Measurements from ENCODE around the gene CTXND1. TPM values are rescaled to one million over a fixed set of nuclear protein-coding genes. Genes with fewer than 3 reads are reported as not detected.

The CTXND1 gene
- total RNA-seq, 1 experiment from 2014 or later, result not detected

GRCh38 chr15:80275961-80276360 lies 23.9 kb upstream of the CTXND1 start:
- no peak overlapping the region for H3K4ac ChIP-seq (ENCODE audit: low read depth, low read length)
- no peaks in the 10 kb centered on the region for H3K36me3 Mint-ChIP-seq (ENCODE audit: insufficient read depth in 1 of 3, low read depth in 3 of 3)

More at GRCh38 chr15:80275961-80276360, 23.9 kb upstream of the CTXND1 start:
- H3K56ac ChIP-seq (ENCODE audit: insufficient read length, low read depth, low read length), result no peak overlapping the region
- H2BK12ac ChIP-seq (ENCODE audit: insufficient read length, low read depth, low read length), result no peak overlapping the region
- no peak overlapping the region for H3K27ac ChIP-seq (ENCODE audit: insufficient read length, low read depth, low read length)
- H3K27me3 ChIP-seq (ENCODE audit: insufficient read depth, low read length), result no peaks in the 10 kb centered on the region
- no peaks in the 10 kb centered on the region for H3K4me1 ChIP-seq (ENCODE audit: insufficient read depth, low read length)
- no peak overlapping the region for H2BK15ac ChIP-seq (ENCODE audit: low read depth, low read length)
- Mint-ChIP-seq H3K27ac (no peak overlapping the region), H3K27me3 (ENCODE audit: low read depth) (peaks cover 14% of the 10 kb centered on the region), H3K9me3 (no peaks in the 10 kb centered on the region; a peak in 1 of 5 replicates), H3K4me1 (peaks cover 5 to 7% of the 10 kb centered on the region in 2 experiments; a peak in 3 of 4 replicates), H3K4me3 (no peak overlapping the region)
- H2BK5ac ChIP-seq (ENCODE audit: insufficient read length, low read length), result no peak overlapping the region
- H3K79me2 ChIP-seq (ENCODE audit: insufficient read depth, low read length), result no peaks in the 10 kb centered on the region
- H4K20me1 ChIP-seq (ENCODE audit: control insufficient read depth, insufficient read depth, insufficient read length), result no peaks in the 10 kb centered on the region
- no peaks in the 10 kb centered on the region for H3K23me2 ChIP-seq (ENCODE audit: insufficient read length, low read depth, low read length, poor library complexity, severe bottlenecking)
- no peak overlapping the region for H2AFZ ChIP-seq (ENCODE audit: low read length)
- H2BK120ac ChIP-seq (ENCODE audit: low read depth, low read length, poor library complexity, severe bottlenecking), result no peak overlapping the region
- no peaks in the 10 kb centered on the region for H3K9me3 ChIP-seq (ENCODE audit: control insufficient read depth, low read depth, low read length)
- no peak overlapping the region for H4K5ac ChIP-seq (ENCODE audit: insufficient read length, low read depth, low read length)
- WGBS (ENCODE audit: extremely low coverage, insufficient read length, low lambda C conversion rate), result no CpG with 5 or more reads among the region's 3 CpGs
- no peaks in the 10 kb centered on the region for H3K79me1 ChIP-seq (ENCODE audit: insufficient read depth, low read depth, low read length, poor library complexity, severe bottlenecking)
- no peak overlapping the region for H3T11ph ChIP-seq (ENCODE audit: low read length)
- no peak overlapping the region for H3K4me2 ChIP-seq (ENCODE audit: insufficient read depth, insufficient read length, low read length)
- no peak for DNase-seq
- H3K18ac ChIP-seq (ENCODE audit: insufficient read length, low read depth, low read length), result no peak overlapping the region
- no peak overlapping the region for H4K8ac ChIP-seq (replicated peaks; ENCODE audit: insufficient read length, low read depth, low read length)
- TF ChIP-seq CTCF (conservative IDR thresholded peaks at IDR 0.05), result no peak
- H3K23ac ChIP-seq (ENCODE audit: insufficient read length, low read depth, low read length), result no peak overlapping the region
- no peak overlapping the region for H2AK5ac ChIP-seq (ENCODE audit: insufficient read length, low read length)
- H2BK20ac ChIP-seq (ENCODE audit: low read depth, low read length, poor library complexity, severe bottlenecking), result no peak overlapping the region
- no peak overlapping the region for H3K9ac ChIP-seq (ENCODE audit: extremely low read depth, insufficient read length, low read length)
- H3K14ac ChIP-seq (ENCODE audit: insufficient read depth, low read length), result no peak overlapping the region
- H4K91ac ChIP-seq (ENCODE audit: insufficient read length, low read depth, low read length), result no peak overlapping the region
